Trophoblast cell (in vitro differentiated cells and primary cell): Measurements from ENCODE around the gene PSORS1C2.

Source experiments
- DNase-seq, 2 donors: peaks; one replicate each; pipeline ENCODE4 v3.0.0-alpha.2; 2016
- H2AFZ ChIP-seq: 2 replicates; pipeline ENCODE4 v1.6.1; 2013; ENCODE audit warnings: low read length, moderate library complexity, mild to moderate bottlenecking; ENCODE audit not compliant: insufficient read depth, poor library complexity
- H2AK5ac ChIP-seq: 2 replicates; pipeline ENCODE4 v1.6.1; 2013; ENCODE audit warnings: mild to moderate bottlenecking, low read length
- H2BK120ac ChIP-seq: 2 replicates; pipeline ENCODE4 v1.6.1; 2013; ENCODE audit warnings: low read length, mild to moderate bottlenecking, moderate library complexity; ENCODE audit not compliant: insufficient read depth, poor library complexity
- H2BK12ac ChIP-seq: 2 replicates; pipeline ENCODE4 v1.6.1; 2013; ENCODE audit warnings: mild to moderate bottlenecking, low read length, moderate library complexity
- H2BK5ac ChIP-seq: 2 replicates; pipeline ENCODE4 v1.6.1; 2013; ENCODE audit warnings: low read length, low read depth, moderate library complexity, mild to moderate bottlenecking; ENCODE audit not compliant: poor library complexity
- H3K14ac ChIP-seq: 2 replicates; pipeline ENCODE4 v1.6.1; 2013; ENCODE audit warnings: mild to moderate bottlenecking, low read length
- H3K18ac ChIP-seq: 2 replicates; pipeline ENCODE4 v1.6.1; 2013; ENCODE audit warnings: mild to moderate bottlenecking, low read length
- H3K23ac ChIP-seq: 2 replicates; pipeline ENCODE4 v1.6.1; 2013; ENCODE audit warnings: low read length
- H3K27ac ChIP-seq: 2 replicates; pipeline ENCODE4 v1.5.1; 2013; ENCODE audit warnings: low read depth, mild to moderate bottlenecking, inconsistent platforms, low read length, moderate library complexity
- H3K27me3 ChIP-seq: 2 replicates; pipeline ENCODE4 v1.6.1; 2013; ENCODE audit warnings: inconsistent platforms, mild to moderate bottlenecking, low read length, moderate library complexity; ENCODE audit not compliant: insufficient read depth
- H3K36me3 ChIP-seq, 2 experiments: 1 replicate in 1 of 2; 2 replicates in 1 of 2; pipeline ENCODE4 v1.6.1; 2013; ENCODE audit warnings: low read length in 2 of 2, mild to moderate bottlenecking in 2 of 2, moderate library complexity in 1 of 2; ENCODE audit not compliant: insufficient read depth in 2 of 2, control insufficient read depth in 1 of 2
- H3K4ac ChIP-seq: 2 replicates; pipeline ENCODE4 v1.6.1; 2013; ENCODE audit warnings: low read depth, mild to moderate bottlenecking, low read length, moderate library complexity
- H3K4me1 ChIP-seq, 2 experiments: 1 replicate in 1 of 2; 2 replicates in 1 of 2; pipeline ENCODE4 v1.6.1; 2013; ENCODE audit warnings: low read length in 2 of 2, mild to moderate bottlenecking in 2 of 2, moderate library complexity in 1 of 2; ENCODE audit not compliant: insufficient read depth in 2 of 2, control insufficient read depth in 1 of 2
- H3K4me2 ChIP-seq: 2 replicates; pipeline ENCODE4 v1.6.1; 2013; ENCODE audit warnings: inconsistent platforms, mild to moderate bottlenecking, low read length, moderate library complexity
- H3K4me3 ChIP-seq: 2 replicates; pipeline ENCODE4 v1.5.1; 2013; ENCODE audit warnings: mild to moderate bottlenecking, low read depth, low read length, inconsistent platforms
- H3K79me1 ChIP-seq: one replicate; pipeline ENCODE4 v1.6.1; 2013; ENCODE audit warnings: low read length
- H3K79me2 ChIP-seq: 2 replicates; pipeline ENCODE4 v1.6.1; 2013; ENCODE audit warnings: low read length, mild to moderate bottlenecking; ENCODE audit not compliant: control insufficient read depth, insufficient read depth, poor library complexity
- H3K9ac ChIP-seq: 2 replicates; pipeline ENCODE4 v1.6.1; 2013; ENCODE audit warnings: mild to moderate bottlenecking, low read length
- H3K9me3 ChIP-seq: 2 replicates; pipeline ENCODE4 v1.6.1; 2013; ENCODE audit warnings: low read depth, mild to moderate bottlenecking, control low read depth, inconsistent platforms, low read length; ENCODE audit not compliant: insufficient read depth
- H4K12ac ChIP-seq: 2 replicates; pipeline ENCODE4 v1.6.1; 2013; ENCODE audit warnings: low read depth, mild to moderate bottlenecking, low read length, moderate library complexity
- H4K8ac ChIP-seq: 2 replicates; pipeline ENCODE4 v1.6.1; 2013; ENCODE audit warnings: low read depth, mild to moderate bottlenecking, low read length, moderate library complexity
- H4K91ac ChIP-seq: one replicate; pipeline ENCODE4 v1.6.1; 2013; ENCODE audit warnings: low read depth, mild to moderate bottlenecking, low read length, moderate library complexity
- WGBS: extraction: QIAGEN DNeasy Blood & Tissue Kit; methylation state at CpG from one replicate; pipeline ENCODE4 v1.1.7; 2013; ENCODE audit warnings: missing lambda C conversion rate; ENCODE audit not compliant: insufficient read length, insufficient coverage; ENCODE audit errors: extremely low coverage; 5-methylcytosine and 5-hydroxymethylcytosine counted together

The PSORS1C2 gene

DNA sequence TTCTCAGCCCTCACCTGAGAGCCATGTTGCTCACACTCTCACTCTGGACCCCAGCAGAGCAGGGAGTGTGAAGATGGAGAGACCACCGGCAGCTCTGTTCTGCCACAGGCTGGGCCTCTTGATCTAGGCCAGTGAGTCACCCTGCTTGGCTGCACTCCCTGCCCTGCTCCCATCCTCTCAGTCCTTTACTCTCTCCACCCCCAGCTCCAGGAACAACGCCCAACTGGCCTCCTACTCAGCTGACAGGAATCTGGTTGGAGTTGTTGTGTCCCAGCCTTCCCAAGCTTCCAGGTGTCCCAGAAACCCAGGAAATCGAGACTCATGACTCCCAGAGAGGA, 24.4 kb downstream of the PSORS1C2 start, which contains the start of gene PSORS1C1:
Gene PSORS1C1, plus strand, starts transcription at position 260 of the 338 bp plus-strand sequence. CDS start 14,833 bp downstream, outside the sequence.
- Histone ChIP-seq H4K8ac (peak within 1 kb of the TSS; percentile 33), H2AFZ (peak within 1 kb of the TSS; percentile 50), H3K36me3 (no peaks in the 10 kb centered on the region), H4K91ac (peak within 1 kb of the TSS; percentile 45), H2AK5ac (no peak within 1 kb of the TSS), H4K12ac (no peak within 1 kb of the TSS), H3K9me3 (peaks cover 1% of the 10 kb centered on the region), H3K18ac (no peak within 1 kb of the TSS), H3K79me1 (no peaks in the 10 kb centered on the region), H3K9ac (no peak within 1 kb of the TSS), H3K4me3 (no peak within 1 kb of the TSS), H2BK12ac (no peak within 1 kb of the TSS), H3K79me2 (no peaks in the 10 kb centered on the region), H3K4me1 (peaks cover 9 to 14% of the 10 kb centered on the region in 2 experiments), H3K27ac (peak within 1 kb of the TSS; percentile 7), H3K27me3 (no peaks in the 10 kb centered on the region), H3K23ac (no peak within 1 kb of the TSS), H2BK5ac (no peak within 1 kb of the TSS), H3K4ac (no peak within 1 kb of the TSS), H3K4me2 (no peak within 1 kb of the TSS), H3K14ac (no peak within 1 kb of the TSS), H2BK120ac (no peak within 1 kb of the TSS)
- WGBS: no CpG with 5 or more reads among the region's 3 CpGs
- DNase-seq: peak; percentile 81 to 85

GRCh38 chr6:31113861-31114540, 24.9 kb downstream of the PSORS1C2 start:
- Histone ChIP-seq H3K27ac (peak overlapping the region; percentile 7), H3K4me2 (no peak overlapping the region), H3K36me3 (no peaks in the 10 kb centered on the region), H3K9ac (no peak overlapping the region), H3K9me3 (peaks cover 1% of the 10 kb centered on the region), H2BK5ac (no peak overlapping the region), H3K23ac (no peak overlapping the region), H3K4me3 (no peak overlapping the region), H4K8ac (peak overlapping the region; percentile 33), H3K4ac (no peak overlapping the region), H3K14ac (no peak overlapping the region), H2BK120ac (no peak overlapping the region), H3K27me3 (no peaks in the 10 kb centered on the region), H4K12ac (no peak overlapping the region), H3K79me1 (no peaks in the 10 kb centered on the region), H3K79me2 (no peaks in the 10 kb centered on the region), H2AFZ (no peak overlapping the region), H2BK12ac (no peak overlapping the region), H3K18ac (no peak overlapping the region), H2AK5ac (no peak overlapping the region), H3K4me1 (peaks cover 9 to 14% of the 10 kb centered on the region in 2 experiments), H4K91ac (no peak overlapping the region)
- WGBS: no CpG with 5 or more reads among the region's 7 CpGs
- DNase-seq: no peak

DNA sequence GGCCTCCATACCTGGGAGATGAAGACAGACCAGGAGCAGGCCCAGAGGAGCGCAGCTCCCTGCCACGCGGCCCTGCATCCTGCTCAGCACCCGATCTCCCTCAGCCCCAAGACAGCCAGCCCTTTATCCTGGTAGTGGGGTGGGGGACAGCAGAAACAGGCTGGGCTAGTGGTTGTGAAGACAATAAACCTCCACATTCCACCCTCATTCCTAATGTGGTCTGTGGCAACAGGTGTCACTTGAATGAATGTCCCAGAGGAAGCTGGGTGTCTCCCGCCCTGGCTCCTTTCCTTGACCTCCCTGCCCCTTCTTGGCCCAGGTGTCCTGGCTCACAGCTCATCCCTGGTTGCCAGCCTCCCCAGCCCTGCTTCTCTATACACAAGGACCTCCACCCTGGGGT, 26.4 kb downstream of the PSORS1C2 start, which contains the start of gene C6orf15:
Gene C6orf15, minus strand, starts transcription at position 98 of the 400 bp plus-strand sequence. Its CDS starts 20 bp downstream, at position 78.
- Histone ChIP-seq H3K4me3 (no peak within 1 kb of the TSS), H3K27me3 (no peaks in the 10 kb centered on the region), H3K9me3 (peaks cover 1% of the 10 kb centered on the region), H2AFZ (no peak within 1 kb of the TSS), H3K4ac (no peak within 1 kb of the TSS), H3K9ac (no peak within 1 kb of the TSS), H4K91ac (no peak within 1 kb of the TSS), H2BK12ac (no peak within 1 kb of the TSS), H3K4me2 (no peak within 1 kb of the TSS), H3K23ac (no peak within 1 kb of the TSS), H2BK120ac (no peak within 1 kb of the TSS), H3K4me1 (peaks cover 9 to 14% of the 10 kb centered on the region in 2 experiments), H3K27ac (no peak within 1 kb of the TSS), H3K79me2 (no peaks in the 10 kb centered on the region), H3K14ac (no peak within 1 kb of the TSS), H2BK5ac (no peak within 1 kb of the TSS), H3K79me1 (no peaks in the 10 kb centered on the region), H3K18ac (no peak within 1 kb of the TSS), H4K12ac (no peak within 1 kb of the TSS), H3K36me3 (no peaks in the 10 kb centered on the region), H2AK5ac (no peak within 1 kb of the TSS), H4K8ac (no peak within 1 kb of the TSS)
- DNase-seq: no peak
- no CpG with 5 or more reads among the region's 5 CpGs for WGBS

DNA sequence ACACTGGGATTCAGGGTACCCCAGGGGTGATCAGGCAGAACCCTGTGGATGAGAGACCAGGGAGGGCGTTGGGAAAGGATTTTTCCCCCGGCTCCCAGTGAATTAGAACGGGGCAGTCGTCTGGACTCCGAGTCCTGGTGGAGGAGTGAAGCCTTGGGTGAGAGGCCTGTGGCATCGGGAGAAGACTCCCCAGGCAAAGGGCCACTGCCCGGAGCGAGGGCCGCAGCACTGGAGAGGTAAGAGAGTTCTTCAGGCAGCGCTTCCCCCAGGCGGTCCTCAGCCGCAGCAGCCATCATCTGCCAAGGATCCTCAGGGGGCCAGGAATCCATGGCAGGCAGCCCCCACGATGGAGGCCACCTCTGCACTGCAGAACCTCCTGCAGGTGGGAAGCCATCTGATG, 27.2 kb downstream of the PSORS1C2 start:
- DNase-seq: no peak
- H2BK5ac ChIP-seq: no peak overlapping the region

More for the DNA sequence above, 27.2 kb downstream of the PSORS1C2 start:
- Histone ChIP-seq H3K27ac (no peak overlapping the region), H4K8ac (no peak overlapping the region), H3K79me2 (no peaks in the 10 kb centered on the region), H3K36me3 (no peaks in the 10 kb centered on the region), H2AFZ (no peak overlapping the region), H3K4me3 (no peak overlapping the region), H3K27me3 (no peaks in the 10 kb centered on the region), H4K12ac (no peak overlapping the region), H3K4ac (no peak overlapping the region), H3K4me2 (no peak overlapping the region), H2AK5ac (no peak overlapping the region), H3K79me1 (no peaks in the 10 kb centered on the region), H3K9me3 (no peaks in the 10 kb centered on the region), H3K23ac (no peak overlapping the region), H2BK120ac (no peak overlapping the region), H3K18ac (no peak overlapping the region), H2BK12ac (no peak overlapping the region), H3K4me1 (peaks cover 9 to 14% of the 10 kb centered on the region in 2 experiments), H3K14ac (no peak overlapping the region), H3K9ac (no peak overlapping the region), H4K91ac (no peak overlapping the region)
- WGBS: no CpG with 5 or more reads among the region's 13 CpGs
